ENCODE data around the gene FXYD3.
"Not testable (repeated sequence)": the region's sequence is repeated elsewhere in the genome, so short reads cannot be mapped to it uniquely, and the experiment has no call there.

DNA sequence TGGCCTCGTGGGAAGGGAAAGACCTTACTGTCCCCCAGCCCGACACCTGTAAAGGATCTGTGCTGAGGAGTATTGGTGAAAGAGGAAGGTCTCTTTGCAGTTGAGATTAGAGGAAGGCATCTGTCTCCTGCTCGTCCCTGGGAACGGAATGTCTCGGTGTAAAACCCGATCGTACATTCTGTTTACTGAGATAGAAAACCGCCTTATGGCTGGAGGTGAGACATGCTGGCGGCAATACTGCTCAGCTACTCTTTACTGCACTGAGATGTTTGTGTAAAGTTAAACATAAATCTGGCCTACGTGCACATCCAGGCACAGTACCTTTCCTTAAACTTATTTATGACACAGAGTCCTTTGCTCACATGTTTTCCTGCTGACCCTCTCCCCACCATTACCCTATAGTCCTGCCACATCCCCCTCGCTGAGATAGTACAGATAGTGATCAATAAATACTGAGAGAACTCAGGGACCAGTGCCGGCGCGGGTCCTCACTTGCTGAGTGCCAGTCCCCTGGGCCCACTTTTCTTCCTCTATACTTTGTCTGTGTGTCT, 14.2 kb downstream of the FXYD3 start:
- TF ChIP-seq, protein P1, sequence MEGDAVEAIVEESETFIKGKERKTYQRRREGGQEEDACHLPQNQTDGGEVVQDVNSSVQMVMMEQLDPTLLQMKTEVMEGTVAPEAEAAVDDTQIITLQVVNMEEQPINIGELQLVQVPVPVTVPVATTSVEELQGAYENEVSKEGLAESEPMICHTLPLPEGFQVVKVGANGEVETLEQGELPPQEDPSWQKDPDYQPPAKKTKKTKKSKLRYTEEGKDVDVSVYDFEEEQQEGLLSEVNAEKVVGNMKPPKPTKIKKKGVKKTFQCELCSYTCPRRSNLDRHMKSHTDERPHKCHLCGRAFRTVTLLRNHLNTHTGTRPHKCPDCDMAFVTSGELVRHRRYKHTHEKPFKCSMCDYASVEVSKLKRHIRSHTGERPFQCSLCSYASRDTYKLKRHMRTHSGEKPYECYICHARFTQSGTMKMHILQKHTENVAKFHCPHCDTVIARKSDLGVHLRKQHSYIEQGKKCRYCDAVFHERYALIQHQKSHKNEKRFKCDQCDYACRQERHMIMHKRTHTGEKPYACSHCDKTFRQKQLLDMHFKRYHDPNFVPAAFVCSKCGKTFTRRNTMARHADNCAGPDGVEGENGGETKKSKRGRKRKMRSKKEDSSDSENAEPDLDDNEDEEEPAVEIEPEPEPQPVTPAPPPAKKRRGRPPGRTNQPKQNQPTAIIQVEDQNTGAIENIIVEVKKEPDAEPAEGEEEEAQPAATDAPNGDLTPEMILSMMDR (IDR thresholded peaks at IDR 0.05): not testable (repeated sequence)
- TF ChIP-seq POLR2A (IDR thresholded peaks at IDR 0.05): not testable (repeated sequence)
